ENCODE measurements around the gene HSD17B10.
"Not testable (repeated sequence)": the region's sequence is repeated elsewhere in the genome, so short reads cannot be mapped to it uniquely, and the experiment has no call there.

Gene HSD17B10
- 16.1 reads per million, percentile 42 among the genes with 10 or more reads in this experiment for total RNA-seq

GRCh38 chrX:53433651-53434639, at the start of gene HSD17B10:
Gene HSD17B10 (minus strand): TSS chrX:53434370. CDS start chrX:53434345, 25 bp downstream.
- DNase-seq: peak; percentile 83

- DNase-seq: no peak
Measured at GRCh38 chrX:53483416-53483815, 49.2 kb upstream of the HSD17B10 start.

GRCh38 chrX:53481816-53482465, 47.8 kb upstream of the HSD17B10 start:
- peak; percentile 16 for DNase-seq

GRCh38 chrX:53481093-53481492, 46.9 kb upstream of the HSD17B10 start:
- DNase-seq: no peak

GRCh38 chrX:53479301-53479700, 45.1 kb upstream of the HSD17B10 start:
- DNase-seq: no peak

GRCh38 chrX:53476371-53476770, 42.2 kb upstream of the HSD17B10 start:
- no peak for DNase-seq

GRCh38 chrX:53474707-53475106, 40.5 kb upstream of the HSD17B10 start:
- no peak for DNase-seq

- DNase-seq: no peak
Measured at GRCh38 chrX:53471346-53471745, 37.2 kb upstream of the HSD17B10 start.

- not testable (repeated sequence) for DNase-seq
Measured at GRCh38 chrX:53468659-53469058, 34.5 kb upstream of the HSD17B10 start.

- DNase-seq: no peak
Measured at GRCh38 chrX:53458082-53458481, 23.9 kb upstream of the HSD17B10 start.

- no peak for DNase-seq
Measured at GRCh38 chrX:53456254-53456653, 22.1 kb upstream of the HSD17B10 start.

GRCh38 chrX:53452812-53453211, 18.6 kb upstream of the HSD17B10 start:
- no peak for DNase-seq

GRCh38 chrX:53449632-53450031, 15.5 kb upstream of the HSD17B10 start:
- no peak for DNase-seq

GRCh38 chrX:53447441-53447840, 13.3 kb upstream of the HSD17B10 start:
- no peak for DNase-seq

GRCh38 chrX:53445977-53446376, 11.8 kb upstream of the HSD17B10 start:
- DNase-seq: no peak

GRCh38 chrX:53442322-53442631, 8.1 kb upstream of the HSD17B10 start:
- no peak for DNase-seq

GRCh38 chrX:53441531-53442321, 7.6 kb upstream of the HSD17B10 start:
- DNase-seq: peak; percentile 55

- no peak for DNase-seq
Measured at GRCh38 chrX:53440621-53441517, 6.7 kb upstream of the HSD17B10 start.

- DNase-seq: no peak
Measured at GRCh38 chrX:53440101-53440500, 5.9 kb upstream of the HSD17B10 start.

- no peak for DNase-seq
Measured at GRCh38 chrX:53438832-53439230, 4.7 kb upstream of the HSD17B10 start.

- DNase-seq: no peak
Measured at GRCh38 chrX:53438174-53438831, 4.1 kb upstream of the HSD17B10 start.
